ENCODE data around the gene ANTXRL. TPM values are rescaled to one million over a fixed set of nuclear protein-coding genes. Genes with fewer than 3 reads are reported as not detected.

Gene ANTXRL
- total RNA-seq, 1 donor from 2014 or later = not detected

Other genes starting within 250 kb of the ANTXRL start
- gene MSMB, start 240.7 kb upstream of the ANTXRL start, total RNA-seq = not detected
- 0.86 TPM for gene ANXA8L1, start 88.8 kb downstream of the ANTXRL start, total RNA-seq
- not detected for gene NPY4R, start 179.0 kb downstream of the ANTXRL start, total RNA-seq